ENCODE results near the gene DCLK1.

Gene DCLK1

GRCh38 chr13:35833608-35834275 lies 297.4 kb downstream of the DCLK1 start:
- H3F3A ChIP-seq (ENCODE audit: low read depth): no peaks in the 10 kb centered on the region

GRCh38 chr13:35833031-35833430 lies 298.2 kb downstream of the DCLK1 start:
- Histone ChIP-seq H3K79me2 (ENCODE audit: insufficient read depth, low read length) (no peaks in the 10 kb centered on the region), H2AFZ (ENCODE audit: low read length) (no peak overlapping the region), H3K4me3 (ENCODE audit: low read length, poor library complexity, severe bottlenecking) (no peak overlapping the region), H3K4me1 (ENCODE audit: insufficient read depth, low read length, poor library complexity, severe bottlenecking) (no peaks in the 10 kb centered on the region), H3K9me2 (replicated peaks; ENCODE audit: low read depth, low read length) (no peaks in the 10 kb centered on the region), H4K20me1 (ENCODE audit: insufficient read depth, low read length, poor library complexity, severe bottlenecking) (no peaks in the 10 kb centered on the region), H3K36me3 (ENCODE audit: insufficient read depth, low read length) (no peaks in the 10 kb centered on the region), H3K4me2 (ENCODE audit: low read depth, low read length, poor library complexity, severe bottlenecking) (no peak overlapping the region), H3F3A (ENCODE audit: low read depth) (no peaks in the 10 kb centered on the region), H3K27me3 (ENCODE audit: insufficient read depth, low read length, poor library complexity, severe bottlenecking) (no peaks in the 10 kb centered on the region), H3K9me3 (ENCODE audit: insufficient read depth, low read depth, low read length) (no peaks in the 10 kb centered on the region), H3K9ac (ENCODE audit: low read depth, low read length, poor library complexity, severe bottlenecking) (no peak overlapping the region)
- no peak for TF ChIP-seq EZH2phosphoT487 (IDR thresholded peaks at IDR 0.05; ENCODE audit: borderline replicate concordance)
- no peak for TF ChIP-seq CTCF (conservative IDR thresholded peaks at IDR 0.05; ENCODE audit: low read length)

More at GRCh38 chr13:35833608-35834275, 297.4 kb downstream of the DCLK1 start:
- Histone ChIP-seq H3K36me3 (ENCODE audit: insufficient read depth, low read length) (no peaks in the 10 kb centered on the region), H3K79me2 (ENCODE audit: insufficient read depth, low read length) (no peaks in the 10 kb centered on the region), H3K4me1 (ENCODE audit: insufficient read depth, low read length, poor library complexity, severe bottlenecking) (no peaks in the 10 kb centered on the region), H4K20me1 (ENCODE audit: insufficient read depth, low read length, poor library complexity, severe bottlenecking) (no peaks in the 10 kb centered on the region), H2AFZ (ENCODE audit: low read length) (no peak overlapping the region), H3K9ac (ENCODE audit: low read depth, low read length, poor library complexity, severe bottlenecking) (no peak overlapping the region), H3K4me3 (ENCODE audit: low read length, poor library complexity, severe bottlenecking) (no peak overlapping the region), H3K27me3 (ENCODE audit: insufficient read depth, low read length, poor library complexity, severe bottlenecking) (no peaks in the 10 kb centered on the region), H3K9me2 (replicated peaks; ENCODE audit: low read depth, low read length) (no peaks in the 10 kb centered on the region), H3K4me2 (ENCODE audit: low read depth, low read length, poor library complexity, severe bottlenecking) (no peak overlapping the region), H3K9me3 (ENCODE audit: insufficient read depth, low read depth, low read length) (no peaks in the 10 kb centered on the region)
- TF ChIP-seq CTCF (conservative IDR thresholded peaks at IDR 0.05; ENCODE audit: low read length): no peak
- no peak for TF ChIP-seq EZH2phosphoT487 (IDR thresholded peaks at IDR 0.05; ENCODE audit: borderline replicate concordance)

DNA sequence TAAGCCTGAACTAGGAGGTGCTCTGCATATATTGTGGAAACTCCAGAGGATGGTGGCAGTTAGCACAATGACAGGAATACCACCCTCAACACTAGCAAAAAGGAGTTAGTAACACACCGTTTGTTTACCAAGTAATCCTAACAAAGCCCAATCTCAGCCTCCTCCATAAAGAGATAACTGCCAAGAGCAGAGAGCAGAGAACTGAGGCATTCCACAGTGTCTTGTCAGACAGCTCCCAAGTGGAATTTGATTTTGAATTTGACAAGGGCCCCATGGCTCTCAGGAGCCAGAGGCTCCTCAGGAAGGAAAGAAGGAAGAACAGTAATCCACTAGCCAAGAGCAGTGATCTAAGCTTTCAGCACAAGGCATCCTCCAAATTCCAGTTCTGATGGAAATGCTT lies 298.6 kb downstream of the DCLK1 start:
- no peaks in the 10 kb centered on the region for H4K20me1 ChIP-seq (ENCODE audit: insufficient read depth, low read length, poor library complexity, severe bottlenecking)

More for the DNA sequence above, 298.6 kb downstream of the DCLK1 start:
- no peaks in the 10 kb centered on the region for H3K36me3 ChIP-seq (ENCODE audit: insufficient read depth, low read length)
- H3K9me2 ChIP-seq (replicated peaks; ENCODE audit: low read depth, low read length): no peaks in the 10 kb centered on the region
- H3F3A ChIP-seq (ENCODE audit: low read depth): no peaks in the 10 kb centered on the region
- no peak overlapping the region for H2AFZ ChIP-seq (ENCODE audit: low read length)
- H3K27me3 ChIP-seq (ENCODE audit: insufficient read depth, low read length, poor library complexity, severe bottlenecking): no peaks in the 10 kb centered on the region
- no peaks in the 10 kb centered on the region for H3K79me2 ChIP-seq (ENCODE audit: insufficient read depth, low read length)
- no peak overlapping the region for H3K9ac ChIP-seq (ENCODE audit: low read depth, low read length, poor library complexity, severe bottlenecking)
- H3K4me1 ChIP-seq (ENCODE audit: insufficient read depth, low read length, poor library complexity, severe bottlenecking): no peaks in the 10 kb centered on the region
- TF ChIP-seq CTCF (conservative IDR thresholded peaks at IDR 0.05; ENCODE audit: low read length) (no peak), EZH2phosphoT487 (IDR thresholded peaks at IDR 0.05; ENCODE audit: borderline replicate concordance) (no peak)
- no peak overlapping the region for H3K4me3 ChIP-seq (ENCODE audit: low read length, poor library complexity, severe bottlenecking)
- no peaks in the 10 kb centered on the region for H3K9me3 ChIP-seq (ENCODE audit: insufficient read depth, low read depth, low read length)
- H3K4me2 ChIP-seq (ENCODE audit: low read depth, low read length, poor library complexity, severe bottlenecking): no peak overlapping the region

Data from Loucy (cell line).